SK-N-SH (cell line): ENCODE results near the gene GRB2. TPM values are rescaled to one million over a fixed set of nuclear protein-coding genes. Genes with fewer than 3 reads are reported as not detected.
A peak's percentile ranks its signal among the peaks of the same experiment; 100 is the strongest.

ENCODE experiments used
- CTCF ChIA-PET: fragments of 300-600, 350-600 bp; formaldehyde crosslinking; extraction: SDS; loops from one replicate; lab custom pipeline; 2021; lab: Yijun Ruan, JAX
- POLR2A ChIA-PET: fragments of 350-600 bp; sonication (Branson Sonifier 250); formaldehyde crosslinking; extraction: SDS; loops from one replicate; lab custom pipeline; 2020; ENCODE audit warnings: antibody characterized with exemption, inconsistent platforms; lab: Yijun Ruan, JAX
- DNase-seq: peaks from one replicate; pipeline ENCODE4 v3.0.0; 2012
- H2AFZ ChIP-seq: fragments of 200-600 bp; sonication (generic); 2 replicates; pipeline ENCODE4 v1.8.1; 2016; ENCODE audit warnings: antibody characterized with exemption, mild to moderate bottlenecking, low read depth
- H3F3A ChIP-seq: fragments of 200-600 bp; sonication (generic); replicated peaks from 2 replicates; pipeline ENCODE3; 2016; ENCODE audit warnings: antibody characterized with exemption, mild to moderate bottlenecking; ENCODE audit not compliant: insufficient read depth
- H3K27ac ChIP-seq, 2 experiments: fragments of 200-500 bp in 1 of 2; fragments of 200-600 bp in 1 of 2; sonication (Bioruptor generic) in 1 of 2; sonication (generic), shearing (Covaris generic) in 1 of 2; 2 replicates each; pipeline versions ENCODE4 v1.5.1 to v1.6.1; 2014 to 2016; ENCODE audit warnings: low read depth in 2 of 2, inconsistent platforms in 1 of 2, low read length in 1 of 2, mild to moderate bottlenecking in 1 of 2, mixed read lengths in 1 of 2
- H3K27me3 ChIP-seq: fragments of 200-600 bp; sonication (generic), shearing (Covaris generic); 2 replicates; pipeline ENCODE4 v1.6.1; 2016; ENCODE audit warnings: mixed run types; ENCODE audit not compliant: insufficient read depth
- H3K36me3 ChIP-seq, 2 experiments: fragments of 200-500 bp in 1 of 2; fragments of 200-600 bp in 1 of 2; sonication (Bioruptor generic) in 1 of 2; sonication (generic) in 1 of 2; replicated peaks in 1 of 2; 2 replicates each; pipeline versions ENCODE3 to v1.5.1; 2014 to 2016; ENCODE audit warnings: low read length in 1 of 2, mild to moderate bottlenecking in 1 of 2; ENCODE audit not compliant: insufficient read depth in 2 of 2, control insufficient read depth in 1 of 2
- H3K4me1 ChIP-seq, 2 experiments: fragments of 200-500 bp in 1 of 2; fragments of 200-600 bp in 1 of 2; sonication (Bioruptor generic) in 1 of 2; sonication (generic), shearing (Covaris generic) in 1 of 2; 2 replicates each; pipeline versions ENCODE4 v1.5.1 to v1.6.1; 2014 to 2016; ENCODE audit warnings: low read depth in 1 of 2, low read length in 1 of 2, mixed run types in 1 of 2; ENCODE audit not compliant: insufficient read depth in 2 of 2, control insufficient read depth in 1 of 2
- H3K4me2 ChIP-seq: fragments of 200-600 bp; sonication (generic), shearing (Covaris generic); 2 replicates; pipeline ENCODE4 v1.6.1; 2017; ENCODE audit warnings: mixed run types
- H3K4me3 ChIP-seq, 2 experiments: fragments of 200-500 bp in 1 of 2; fragments of 200-600 bp in 1 of 2; sonication (Bioruptor generic) in 1 of 2; sonication (generic), shearing (Covaris generic) in 1 of 2; 2 replicates each; pipeline versions ENCODE4 v1.5.1 to v1.8.1; 2014 to 2016; ENCODE audit warnings: low read depth in 2 of 2, inconsistent platforms in 1 of 2, low read length in 1 of 2, mild to moderate bottlenecking in 1 of 2, mixed read lengths in 1 of 2, moderate library complexity in 1 of 2
- H3K79me2 ChIP-seq: fragments of 200-600 bp; sonication (generic); 2 replicates; pipeline ENCODE4 v1.8.1; 2017; ENCODE audit warnings: mild to moderate bottlenecking; ENCODE audit not compliant: insufficient read depth
- H3K9ac ChIP-seq: fragments of 200-600 bp; sonication (generic); 2 replicates; pipeline ENCODE4 v1.6.1; 2017; ENCODE audit warnings: mixed run types
- H3K9me2 ChIP-seq: fragments of 200-600 bp; sonication (generic); 2 replicates; pipeline ENCODE4 v1.6.1; 2017; ENCODE audit warnings: mixed run types
- H3K9me3 ChIP-seq: fragments of 200-600 bp; sonication (generic); 2 replicates; pipeline ENCODE4 v1.6.1; 2017; ENCODE audit warnings: mixed run types, mild to moderate bottlenecking, moderate library complexity
- H4K20me1 ChIP-seq: fragments of 200-600 bp; sonication (generic); 2 replicates; pipeline ENCODE4 v1.6.1; 2017; ENCODE audit warnings: mild to moderate bottlenecking, mixed run types; ENCODE audit not compliant: insufficient read depth
- CHD2 ChIP-seq: fragments of 150-350 bp; IDR thresholded peaks from 2 replicates; pipeline ENCODE4 v1.6.1; 2018; ENCODE audit warnings: low read length; ENCODE audit not compliant: partially characterized antibody
- ELF1 ChIP-seq: IDR thresholded peaks from 2 replicates; pipeline ENCODE4 v1.4.0; 2012
- EP300 ChIP-seq, 2 experiments: IDR thresholded peaks; 2 replicates each; pipeline versions ENCODE4 v1.4.0 to v1.6.1; 2012; ENCODE audit warnings: borderline replicate concordance in 1 of 2, low read depth in 1 of 2, low read length in 1 of 2
- FOSL2 ChIP-seq: IDR thresholded peaks from 2 replicates; pipeline ENCODE4 v1.4.0; 2012; ENCODE audit warnings: low read depth, mild to moderate bottlenecking, moderate library complexity, borderline replicate concordance
- FOXJ3 ChIP-seq: sonication (generic); formaldehyde crosslinking; IDR thresholded peaks from 2 replicates; pipeline ENCODE4 v1.5.1; 2020; ENCODE audit warnings: mild to moderate bottlenecking, missing genetic modification reagents
- FOXM1 ChIP-seq: IDR thresholded peaks from 2 replicates; pipeline ENCODE4 v1.4.0; 2012; ENCODE audit warnings: low read depth, mild to moderate bottlenecking
- GABPA ChIP-seq: IDR thresholded peaks from 2 replicates; pipeline ENCODE4 v1.4.0; 2012; ENCODE audit warnings: low read depth, mild to moderate bottlenecking
- GATA2 ChIP-seq: sonication (generic); formaldehyde crosslinking; IDR thresholded peaks from 2 replicates; pipeline ENCODE4 v1.5.0; 2020; ENCODE audit warnings: mild to moderate bottlenecking, missing genetic modification reagents
- JUND ChIP-seq: IDR thresholded peaks from 2 replicates; pipeline ENCODE4 v1.4.0; 2012
- MXI1 ChIP-seq: IDR thresholded peaks from 2 replicates; pipeline ENCODE4 v1.6.1; 2012; ENCODE audit warnings: mild to moderate bottlenecking, low read depth, low read length, improper control_type of control experiment
- NFIC ChIP-seq: IDR thresholded peaks from 2 replicates; pipeline ENCODE4 v1.4.0; 2012; ENCODE audit warnings: borderline replicate concordance
- NRF1 ChIP-seq: IDR thresholded peaks from 2 replicates; pipeline ENCODE4 v1.6.1; 2012; ENCODE audit warnings: low read depth, mild to moderate bottlenecking, low read length
- POLR2AphosphoS5 ChIP-seq: IDR thresholded peaks from 2 replicates; pipeline ENCODE4 v1.6.1; 2012; ENCODE audit warnings: low read depth, low read length
- RAD21 ChIP-seq: IDR thresholded peaks from 2 replicates; pipeline ENCODE4 v1.6.1; 2012; ENCODE audit warnings: mild to moderate bottlenecking, low read length
- RCOR1 ChIP-seq: fragments of 150-350 bp; IDR thresholded peaks from 2 replicates; pipeline ENCODE4 v1.6.1; 2017; ENCODE audit warnings: antibody characterized with exemption, low read length
- RFX5 ChIP-seq: IDR thresholded peaks from 2 replicates; pipeline ENCODE4 v1.6.1; 2012; ENCODE audit warnings: mild to moderate bottlenecking, improper control_type of control experiment, low read length
- RXRA ChIP-seq: IDR thresholded peaks from 2 replicates; pipeline ENCODE4 v1.4.0; 2012; ENCODE audit warnings: low read depth, mild to moderate bottlenecking, borderline replicate concordance
- SIN3A ChIP-seq: IDR thresholded peaks from 2 replicates; pipeline ENCODE4 v1.6.1; 2012; ENCODE audit warnings: low read depth, mild to moderate bottlenecking, low read length, moderate library complexity, borderline replicate concordance
- TAF1 ChIP-seq: IDR thresholded peaks from 2 replicates; pipeline ENCODE4 v1.6.1; 2012; ENCODE audit warnings: low read depth, mild to moderate bottlenecking, low read length, moderate library complexity, borderline replicate concordance
- TCF12 ChIP-seq: IDR thresholded peaks from 2 replicates; pipeline ENCODE4 v1.4.0; 2012
- WGBS: methylation state at CpG from one replicate; pipeline ENCODE4 v1.1.6; 2017; ENCODE audit warnings: low lambda C conversion rate; 5-methylcytosine and 5-hydroxymethylcytosine counted together
- polyA plus RNA-seq, 3 experiments: library from polyadenylated mRNA; depleted of rRNA; stranded (reverse); fragments of >200 nt; gene quantifications; 2 replicates each; pipeline ENCODE4 v1.2.3, GENCODE V29; 2012
- TF ChIP-seq, protein P1 (sequence below): fragments of 150-350 bp; IDR thresholded peaks from 2 replicates; pipeline ENCODE4 v1.6.1; 2017; ENCODE audit warnings: antibody characterized with exemption, low read length, low read depth, borderline replicate concordance
- TF ChIP-seq, protein P2 (sequence below): IDR thresholded peaks from 2 replicates; pipeline ENCODE4 v1.4.0; 2012; ENCODE audit warnings: low read depth
- TF ChIP-seq, protein P3 (sequence below): fragments of 200-600 bp; sonication (generic); IDR thresholded peaks from 2 replicates; pipeline ENCODE4 v1.6.1; 2017; ENCODE audit warnings: antibody characterized with exemption, mild to moderate bottlenecking, moderate library complexity

Gene GRB2
- polyA plus RNA-seq, 1 of the 3 experiments (the other 2 are of a cell fraction) = 89.6 TPM

DNA sequence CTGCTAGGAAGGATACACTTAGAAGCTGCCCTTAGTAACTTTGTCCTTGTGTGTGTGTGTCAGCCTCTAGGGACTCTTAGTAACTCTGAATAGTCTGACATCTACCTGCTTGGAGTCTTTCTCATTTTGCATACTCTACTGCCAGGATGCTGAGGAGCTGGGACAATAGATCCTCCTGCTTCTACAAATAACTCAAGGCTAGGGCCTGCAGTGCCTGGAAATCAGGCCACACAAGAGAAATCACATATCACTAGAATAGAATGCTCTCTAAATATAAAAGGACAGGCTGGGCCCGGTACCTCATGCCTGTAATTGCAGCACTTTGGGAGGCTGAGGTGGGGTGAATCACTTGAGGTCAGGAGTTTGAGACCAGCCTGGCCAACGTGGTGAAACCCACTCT, 77.7 kb downstream of the GRB2 start:
- H3K4me1 ChIP-seq = peaks cover 3 to 16% of the 10 kb centered on the region in 2 experiments; a peak in 3 of 4 replicates
- CTCF ChIA-PET = interaction anchor here (0.8 to 4.1 kb wide), 4 partner anchors 16 to 85 kb away, joined by 3 to 21 read pairs (median 4); partner anchors contain the start of gene MIF4GD
- H3K9me3 ChIP-seq = no peaks in the 10 kb centered on the region
- POLR2A ChIA-PET = no interaction called here
- H3K9me2 ChIP-seq = no peaks in the 10 kb centered on the region
- no peak overlapping the region for H3K9ac ChIP-seq
- H3F3A ChIP-seq = peaks cover 42% of the 10 kb centered on the region
- no peak overlapping the region for H3K4me3 ChIP-seq
- H3K4me2 ChIP-seq = no peak overlapping the region
- TF ChIP-seq TCF12 = no peak
- no peak for TF ChIP-seq MXI1
- TF ChIP-seq TAF1 = no peak
- no peak for TF ChIP-seq JUND
- no peak for TF ChIP-seq FOXJ3 (CRISPR knock-in tag)
- TF ChIP-seq, protein P1, sequence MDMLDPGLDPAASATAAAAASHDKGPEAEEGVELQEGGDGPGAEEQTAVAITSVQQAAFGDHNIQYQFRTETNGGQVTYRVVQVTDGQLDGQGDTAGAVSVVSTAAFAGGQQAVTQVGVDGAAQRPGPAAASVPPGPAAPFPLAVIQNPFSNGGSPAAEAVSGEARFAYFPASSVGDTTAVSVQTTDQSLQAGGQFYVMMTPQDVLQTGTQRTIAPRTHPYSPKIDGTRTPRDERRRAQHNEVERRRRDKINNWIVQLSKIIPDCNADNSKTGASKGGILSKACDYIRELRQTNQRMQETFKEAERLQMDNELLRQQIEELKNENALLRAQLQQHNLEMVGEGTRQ = no peak
- TF ChIP-seq, protein P2, sequence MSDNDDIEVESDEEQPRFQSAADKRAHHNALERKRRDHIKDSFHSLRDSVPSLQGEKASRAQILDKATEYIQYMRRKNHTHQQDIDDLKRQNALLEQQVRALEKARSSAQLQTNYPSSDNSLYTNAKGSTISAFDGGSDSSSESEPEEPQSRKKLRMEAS = no peak
- TF ChIP-seq FOXM1 = no peak
- TF ChIP-seq RFX5 = no peak
- no peak for TF ChIP-seq CHD2
- TF ChIP-seq FOSL2 = no peak
- TF ChIP-seq, protein P3, sequence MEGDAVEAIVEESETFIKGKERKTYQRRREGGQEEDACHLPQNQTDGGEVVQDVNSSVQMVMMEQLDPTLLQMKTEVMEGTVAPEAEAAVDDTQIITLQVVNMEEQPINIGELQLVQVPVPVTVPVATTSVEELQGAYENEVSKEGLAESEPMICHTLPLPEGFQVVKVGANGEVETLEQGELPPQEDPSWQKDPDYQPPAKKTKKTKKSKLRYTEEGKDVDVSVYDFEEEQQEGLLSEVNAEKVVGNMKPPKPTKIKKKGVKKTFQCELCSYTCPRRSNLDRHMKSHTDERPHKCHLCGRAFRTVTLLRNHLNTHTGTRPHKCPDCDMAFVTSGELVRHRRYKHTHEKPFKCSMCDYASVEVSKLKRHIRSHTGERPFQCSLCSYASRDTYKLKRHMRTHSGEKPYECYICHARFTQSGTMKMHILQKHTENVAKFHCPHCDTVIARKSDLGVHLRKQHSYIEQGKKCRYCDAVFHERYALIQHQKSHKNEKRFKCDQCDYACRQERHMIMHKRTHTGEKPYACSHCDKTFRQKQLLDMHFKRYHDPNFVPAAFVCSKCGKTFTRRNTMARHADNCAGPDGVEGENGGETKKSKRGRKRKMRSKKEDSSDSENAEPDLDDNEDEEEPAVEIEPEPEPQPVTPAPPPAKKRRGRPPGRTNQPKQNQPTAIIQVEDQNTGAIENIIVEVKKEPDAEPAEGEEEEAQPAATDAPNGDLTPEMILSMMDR = no peak
- H4K20me1 ChIP-seq = peaks cover 5% of the 10 kb centered on the region
- no peaks in the 10 kb centered on the region for H3K27me3 ChIP-seq
- no peak for DNase-seq
- 81% methylated on average over 2 of the region's 2 CpGs for WGBS
- H2AFZ ChIP-seq = no peak overlapping the region
- H3K27ac ChIP-seq = no peak overlapping the region
- H3K36me3 ChIP-seq = peaks cover 7 to 29% of the 10 kb centered on the region in 2 experiments
- H3K79me2 ChIP-seq = peaks cover 52% of the 10 kb centered on the region

DNA sequence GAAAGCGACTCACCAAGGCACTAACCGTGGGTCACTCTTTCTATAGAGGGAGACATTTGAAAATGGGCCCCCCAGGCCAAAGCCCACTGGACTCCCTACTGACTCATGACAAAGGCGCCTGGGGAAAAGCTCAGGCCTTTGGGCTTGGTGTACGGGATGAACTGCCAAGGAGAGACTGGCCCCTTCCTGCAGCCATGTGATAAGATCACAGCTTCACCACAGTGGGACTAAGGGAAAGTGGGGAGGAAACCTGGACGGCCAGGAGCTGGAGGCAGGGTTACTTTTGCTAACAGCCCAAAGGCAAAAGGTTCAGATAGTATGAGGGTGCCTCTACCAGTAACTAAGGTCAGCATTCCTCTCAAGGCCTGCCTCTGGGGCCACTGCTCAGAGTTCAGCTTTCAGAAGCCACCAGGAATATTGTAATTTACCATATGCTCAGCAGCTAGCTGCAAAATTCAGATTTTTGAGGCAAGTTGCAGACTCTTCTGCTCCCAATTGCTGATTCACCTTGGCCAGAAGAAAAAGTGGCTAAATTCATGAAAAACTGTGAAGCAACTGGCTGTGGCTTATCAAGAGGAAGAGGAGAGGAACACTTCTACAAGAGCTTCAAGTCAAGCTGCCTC, 79.1 kb downstream of the GRB2 start:
- Histone ChIP-seq H3K36me3 (peaks cover 7 to 35% of the 10 kb centered on the region in 2 experiments), H3F3A (peaks cover 51% of the 10 kb centered on the region), H4K20me1 (peaks cover 9% of the 10 kb centered on the region), H3K9me3 (no peaks in the 10 kb centered on the region), H3K9ac (peak overlapping the region; percentile 19; the same call in 1 of the 2 replicates), H3K4me2 (peak overlapping the region; percentile 40), H3K9me2 (no peaks in the 10 kb centered on the region), H2AFZ (no peak overlapping the region), H3K4me1 (peaks cover 3 to 16% of the 10 kb centered on the region in 2 experiments; a peak in 3 of 4 replicates), H3K27me3 (no peaks in the 10 kb centered on the region), H3K27ac (peak overlapping the region in 1 of 2 experiments; percentile 62; a peak in 2 of 4 replicates), H3K79me2 (peaks cover 47% of the 10 kb centered on the region), H3K4me3 (no peak overlapping the region)
- CTCF ChIA-PET = interaction anchor here (0.5 to 7.5 kb wide), 11 partner anchors 9 to 190 kb away, joined by 3 to 58 read pairs (median 4); partner anchors contain the start of genes MIF4GD and TSEN54
- DNase-seq = no peak
- POLR2A ChIA-PET = interaction anchor here (0.8 to 0.9 kb wide), 2 partner anchors 67 to 68 kb away, joined by 3 read pairs; no protein-coding TSS in a partner anchor
- WGBS = 51% methylated on average over 5 of the region's 5 CpGs
- TF ChIP-seq JUND = peak; percentile 63
- TF ChIP-seq ELF1 = no peak
- TF ChIP-seq RXRA = peak; percentile 45; the same call in 1 of the 2 replicates
- no peak for TF ChIP-seq GABPA
- TF ChIP-seq RAD21 = no peak
- TF ChIP-seq POLR2AphosphoS5 = no peak
- TF ChIP-seq TCF12 = peak; percentile 59
- TF ChIP-seq FOSL2 = peak; percentile 77
- TF ChIP-seq, protein P1 = no peak
- no peak for TF ChIP-seq GATA2 (CRISPR knock-in tag)
- TF ChIP-seq NRF1 = no peak
- TF ChIP-seq RCOR1 = no peak
- TF ChIP-seq, protein P2 = peak; percentile 78; the same call in 1 of the 2 replicates
- TF ChIP-seq EP300 (IDR thresholded peaks at IDR 0.05; ENCODE audit: borderline replicate concordance in 1 of 2, low read depth in 1 of 2, low read length in 1 of 2) = peak in 1 of 2 experiments; percentile 54; a peak in 1 of 4 replicates
- no peak for TF ChIP-seq FOXJ3 (CRISPR knock-in tag)
- TF ChIP-seq NFIC = peak; percentile 53
- no peak for TF ChIP-seq SIN3A
